SKM-1 treated with dmso at 0.1 percent for 144 hours (cell line): ENCODE results near the gene FAM124B.
"Not testable (repeated sequence)": the region's sequence is repeated elsewhere in the genome, so short reads cannot be mapped to it uniquely, and the experiment has no call there.

Experiments
- DNase-seq: peaks from one replicate; lab custom pipeline; 2025; ENCODE audit not compliant: unreplicated experiment; lab: John Stamatoyannopoulos, UW

Gene FAM124B

GRCh38 chr2:224416656-224417360 lies 14.9 kb upstream of the FAM124B start:
- no peak for DNase-seq

- DNase-seq: no peak
These were observed 11.5 kb upstream of the FAM124B start for GRCh38 chr2:224413381-224413780.

GRCh38 chr2:224412141-224413015 lies 10.5 kb upstream of the FAM124B start:
- DNase-seq: no peak

GRCh38 chr2:224410946-224411561 lies 9.1 kb upstream of the FAM124B start:
- no peak for DNase-seq

- DNase-seq: no peak
These were observed 6.8 kb upstream of the FAM124B start for GRCh38 chr2:224408676-224409075.

- DNase-seq: no peak
These were observed 5.4 kb upstream of the FAM124B start for GRCh38 chr2:224407241-224407701.

DNA sequence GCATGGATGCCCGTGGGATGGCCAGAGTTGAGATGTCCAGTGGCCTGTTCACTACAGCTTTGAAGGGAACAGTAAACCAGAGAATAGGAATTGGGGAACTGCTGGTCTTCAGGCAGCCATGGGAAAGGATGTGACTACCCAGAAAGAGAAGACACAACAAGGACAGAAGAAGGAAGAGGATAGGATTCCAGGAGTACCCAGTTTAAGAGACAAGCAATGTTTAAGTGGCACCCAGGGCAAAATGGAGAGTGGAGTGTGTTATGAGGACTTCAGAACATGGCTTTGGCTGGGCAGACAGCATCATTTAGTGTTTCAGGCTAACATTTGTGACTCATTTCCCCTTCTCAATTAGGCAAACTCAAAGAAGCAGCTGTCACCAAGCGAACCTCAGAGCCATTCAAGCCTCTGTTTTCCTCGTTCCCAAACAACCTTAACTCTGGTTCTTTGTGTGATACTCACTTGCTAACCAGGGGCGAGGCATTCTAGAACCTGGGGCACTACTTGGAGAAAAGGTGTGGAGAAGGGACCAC lies 4.0 kb upstream of the FAM124B start:
- peak; percentile 16 for DNase-seq

- DNase-seq: peak; percentile 79
These were observed 3.5 kb upstream of the FAM124B start for GRCh38 chr2:224405412-224405811.

GRCh38 chr2:224404796-224405195 lies 2.9 kb upstream of the FAM124B start:
- DNase-seq: no peak

GRCh38 chr2:224403657-224404056 lies 1.8 kb upstream of the FAM124B start:
- no peak for DNase-seq

GRCh38 chr2:224400886-224401632 lies 848 bp downstream of the FAM124B start:
- no peak for DNase-seq

DNA sequence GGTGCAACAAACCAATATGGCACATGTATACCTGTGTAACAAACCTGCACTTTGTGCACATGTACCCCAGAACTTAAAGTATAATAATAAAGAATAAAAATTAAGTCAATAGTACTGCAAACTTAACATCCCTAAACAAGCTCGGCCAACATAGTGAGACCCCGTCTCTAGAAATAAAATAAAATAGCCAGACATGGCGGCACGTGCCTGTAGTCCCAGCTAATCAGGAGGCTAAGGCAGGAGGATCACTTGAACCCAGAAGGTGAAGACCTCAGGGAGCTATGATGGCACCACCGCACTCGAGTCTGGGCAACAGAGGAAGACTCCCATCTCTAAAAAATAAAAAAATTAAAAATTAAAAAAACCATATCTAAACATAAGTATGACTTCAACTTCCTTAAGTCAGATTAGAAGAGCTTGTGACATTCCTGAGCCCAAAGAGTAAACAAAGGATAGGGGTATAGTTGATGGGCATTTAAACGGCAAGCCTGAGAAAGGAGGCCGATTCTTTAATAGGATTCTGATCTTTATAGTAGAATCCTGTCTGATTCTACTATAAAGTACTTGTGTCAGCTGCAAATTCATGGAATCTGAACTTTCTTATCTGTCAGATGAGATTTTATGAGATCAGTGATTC lies 1.6 kb downstream of the FAM124B start:
- no peak for DNase-seq

GRCh38 chr2:224398289-224398688 lies 3.6 kb downstream of the FAM124B start:
- DNase-seq: no peak

GRCh38 chr2:224397100-224397499 lies 4.8 kb downstream of the FAM124B start:
- DNase-seq: not testable (repeated sequence)

GRCh38 chr2:224395620-224396390 lies 6.1 kb downstream of the FAM124B start:
- DNase-seq: no peak

DNA sequence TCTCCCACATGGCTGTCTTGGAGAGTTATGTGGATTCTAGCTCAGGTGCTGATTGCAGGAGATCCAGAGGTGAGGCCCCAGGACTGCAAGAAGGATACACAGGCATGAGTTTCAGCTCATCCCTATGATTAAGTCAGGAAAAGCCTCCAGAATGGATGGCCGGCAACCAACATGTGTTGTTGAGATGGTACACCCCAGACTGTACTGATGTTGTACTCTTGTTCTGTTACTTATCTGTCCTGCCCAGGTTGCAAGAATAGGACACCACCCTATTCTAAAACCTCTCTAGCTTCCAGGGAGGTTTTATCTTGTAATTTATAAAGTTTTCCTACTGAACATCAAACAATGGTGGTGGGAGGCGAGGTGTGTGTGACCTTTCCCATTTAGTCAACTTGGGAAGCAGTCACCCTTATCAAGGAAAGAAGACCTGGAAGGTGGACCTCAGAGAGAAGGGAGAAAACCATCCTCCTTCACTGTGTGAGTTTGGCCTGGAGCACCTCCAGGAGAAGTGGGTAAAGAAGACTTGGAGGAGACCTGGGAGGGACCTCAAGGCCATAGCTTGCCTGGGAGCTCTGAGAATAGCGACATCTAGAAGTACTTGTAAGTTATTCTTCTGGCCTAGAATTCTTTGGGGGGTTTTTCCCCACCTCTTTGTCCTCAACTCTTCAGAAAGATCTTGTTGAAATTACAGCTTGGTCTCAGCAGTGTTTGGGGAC lies 8.6 kb downstream of the FAM124B start:
- no peak for DNase-seq

DNA sequence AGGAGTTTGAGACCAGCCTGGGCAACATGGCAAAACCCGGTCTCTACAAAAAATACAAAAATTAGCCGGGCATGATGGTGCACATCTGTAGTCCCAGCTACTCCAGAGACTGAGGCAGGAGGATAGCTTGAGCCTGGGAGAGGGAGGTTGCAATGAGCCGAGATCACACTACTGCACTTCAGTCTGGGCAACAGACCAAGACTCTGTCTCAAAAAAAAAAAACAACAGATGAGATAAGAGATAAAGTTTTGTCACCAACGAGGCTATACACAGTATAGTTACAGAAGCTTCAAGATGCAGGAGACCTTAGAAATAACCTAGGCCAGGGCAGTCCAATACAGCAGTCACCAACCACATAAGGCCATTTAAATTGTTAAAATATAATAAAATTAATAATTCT lies 9.4 kb downstream of the FAM124B start:
- DNase-seq: no peak

DNA sequence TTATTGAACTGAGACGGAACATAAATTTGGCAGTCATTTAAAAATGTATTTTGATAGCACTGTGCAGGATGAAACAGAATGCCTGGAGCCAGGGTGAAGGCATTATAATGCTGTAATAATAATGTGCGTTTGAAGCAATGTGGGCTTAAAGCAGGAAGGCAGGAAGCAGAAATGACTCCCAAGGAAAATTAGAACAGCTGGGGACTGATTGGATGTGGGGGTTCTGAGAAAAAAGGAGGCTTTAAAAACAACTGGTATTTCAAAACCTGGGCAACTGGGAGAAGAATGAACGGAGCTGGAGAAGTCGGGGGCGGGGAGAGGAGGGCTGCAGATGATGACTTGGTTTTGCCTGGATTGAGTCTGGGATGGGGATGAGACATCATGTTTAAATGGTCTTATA lies 12.6 kb downstream of the FAM124B start:
- DNase-seq: no peak

DNA sequence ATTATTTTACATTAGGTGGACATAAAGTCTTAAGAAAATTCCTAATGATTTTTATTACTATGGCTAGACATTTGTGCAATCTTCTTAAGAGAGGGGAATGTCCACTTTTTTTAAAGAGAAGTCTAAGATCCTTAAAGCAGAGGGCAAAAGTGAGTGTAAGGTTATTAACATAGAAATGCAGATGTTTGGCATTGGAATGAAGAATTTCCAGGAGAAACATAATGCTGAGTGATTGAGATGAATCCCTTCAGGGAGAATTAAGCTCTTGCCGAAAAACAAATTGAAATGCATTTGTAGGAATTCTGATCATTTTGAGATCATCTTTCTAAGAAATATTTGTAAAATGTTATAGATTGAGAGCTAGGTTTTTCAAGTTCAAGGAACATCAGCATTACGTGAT lies 15.0 kb downstream of the FAM124B start:
- DNase-seq: no peak
